GM19467 (cell line): ENCODE results near the gene SLC2A1.

Experiments
- ATAC-seq: cut with Tn5 transposase; IDR thresholded peaks from one replicate; pipeline ENCODE4 v1.9.1; 2021; ENCODE audit warnings: mild to moderate bottlenecking, moderate library complexity; ENCODE audit not compliant: unreplicated experiment

Gene SLC2A1

DNA sequence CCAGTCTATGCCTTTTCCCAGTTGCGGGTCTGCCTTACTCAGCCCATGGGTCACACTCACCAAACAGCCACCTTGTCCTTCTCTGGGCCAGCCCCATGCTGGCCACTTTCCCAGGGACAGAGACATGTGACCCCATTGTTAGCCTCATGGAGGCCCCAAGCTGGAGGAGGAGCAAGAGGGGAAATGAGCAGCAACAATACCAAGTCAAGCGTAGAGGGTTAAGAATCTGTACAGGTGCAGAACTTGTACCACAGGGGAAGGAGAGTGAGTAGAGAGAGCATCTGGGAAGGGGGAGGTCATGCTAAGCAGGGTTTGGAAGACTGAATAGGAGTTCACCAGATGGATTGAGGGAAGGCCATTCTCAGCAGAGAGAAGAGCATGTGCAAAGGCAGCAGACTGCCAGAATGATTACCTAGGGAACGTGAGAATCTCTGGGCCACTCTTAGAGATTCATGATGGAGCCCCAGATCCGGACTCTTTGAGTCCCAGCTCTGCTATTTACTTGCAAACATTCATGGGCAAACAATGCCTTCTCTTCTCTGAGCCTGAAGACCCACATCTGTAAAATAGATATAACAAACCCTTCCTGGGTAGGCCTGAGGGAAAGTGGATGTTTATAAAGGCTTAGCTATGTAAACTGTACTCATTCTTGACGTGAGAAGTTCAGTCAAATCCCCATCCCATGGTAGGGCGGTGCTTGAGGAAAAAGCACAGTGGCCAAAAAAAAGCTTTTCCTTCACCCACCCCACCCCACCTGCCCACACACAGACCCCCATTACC is 2.8 kb upstream of the SLC2A1 start:
- no peak for ATAC-seq

DNA sequence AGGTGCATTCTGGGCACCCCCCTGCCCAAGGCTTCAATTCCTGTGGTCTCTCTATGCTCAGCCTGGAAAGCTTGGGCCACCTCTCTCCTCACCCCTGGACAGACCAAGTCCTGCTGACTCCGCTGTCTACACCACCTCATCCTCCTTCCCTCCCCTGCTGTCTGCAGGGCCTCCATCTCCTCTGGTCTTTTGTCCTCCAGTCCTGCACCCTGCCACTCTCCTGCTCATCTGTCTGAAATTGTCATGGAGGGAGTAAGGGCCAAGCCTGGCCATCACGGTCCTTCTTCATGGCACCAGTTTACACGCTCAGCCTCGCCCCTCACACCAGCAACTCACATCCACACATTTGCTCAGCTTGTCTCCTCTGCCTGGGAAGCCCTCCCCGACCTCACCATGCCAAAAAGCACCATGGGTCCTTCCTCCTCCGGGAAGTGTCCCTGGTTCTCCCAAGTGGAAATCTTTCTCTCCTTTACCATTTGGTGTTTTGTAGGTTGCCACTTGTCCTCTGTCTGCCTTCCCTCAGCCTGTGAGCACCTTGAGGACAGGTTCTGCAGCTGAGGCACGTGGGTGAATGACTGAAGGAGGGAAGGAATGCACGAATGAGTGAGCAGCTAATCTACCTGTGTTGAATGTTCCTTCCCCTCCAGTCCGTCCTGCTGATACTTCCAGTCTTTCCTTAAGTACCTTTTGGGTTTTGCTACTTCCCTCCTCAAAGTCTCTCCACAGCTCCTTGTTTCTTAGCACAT is 2.1 kb upstream of the SLC2A1 start:
- ATAC-seq, result no peak

DNA sequence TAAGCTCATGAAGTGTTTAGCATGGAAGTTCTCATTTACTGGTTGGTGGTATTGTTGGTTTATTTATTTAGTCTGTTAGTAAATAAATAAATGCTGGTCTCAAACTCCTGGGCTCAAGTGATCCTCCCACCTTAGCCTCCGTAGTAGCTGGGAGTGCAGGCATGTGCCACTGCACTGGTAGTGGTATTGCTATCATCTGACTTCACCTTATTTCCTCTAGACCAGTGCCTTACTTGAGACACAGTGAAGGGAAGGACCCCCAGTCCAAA is 1.4 kb upstream of the SLC2A1 start:
- no peak for ATAC-seq

DNA sequence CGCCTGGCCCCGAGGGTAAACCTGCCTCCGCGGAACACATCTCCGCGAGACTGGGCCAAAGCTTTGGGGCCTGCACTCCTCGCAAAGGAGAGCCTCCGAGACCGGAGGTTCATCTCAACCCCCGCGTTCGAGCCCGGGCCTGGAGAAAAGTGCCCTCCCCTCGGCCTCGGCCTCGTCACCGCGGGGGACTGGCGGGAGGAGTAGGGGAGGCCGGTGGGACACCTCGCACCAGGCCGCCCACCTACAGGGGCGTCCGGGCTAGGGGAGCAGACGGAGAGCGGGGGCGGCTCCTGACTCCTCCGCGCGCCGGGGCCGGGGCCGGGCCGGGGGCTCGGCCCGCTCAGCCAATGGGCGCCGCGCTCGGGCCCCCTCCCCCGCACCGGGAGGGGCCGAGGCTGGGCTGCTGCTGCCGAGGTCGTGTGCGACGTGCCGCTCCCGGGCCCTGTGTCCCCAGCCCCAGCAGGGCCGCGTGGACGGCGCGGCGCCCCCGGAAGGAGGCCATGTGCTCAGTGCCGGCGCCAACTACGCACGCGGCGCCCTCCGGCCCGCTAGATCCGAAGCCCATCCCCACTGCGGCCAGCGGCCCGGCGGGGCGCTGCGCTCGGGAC is 684 bp downstream of the SLC2A1 start:
- peak; percentile 38 for ATAC-seq

DNA sequence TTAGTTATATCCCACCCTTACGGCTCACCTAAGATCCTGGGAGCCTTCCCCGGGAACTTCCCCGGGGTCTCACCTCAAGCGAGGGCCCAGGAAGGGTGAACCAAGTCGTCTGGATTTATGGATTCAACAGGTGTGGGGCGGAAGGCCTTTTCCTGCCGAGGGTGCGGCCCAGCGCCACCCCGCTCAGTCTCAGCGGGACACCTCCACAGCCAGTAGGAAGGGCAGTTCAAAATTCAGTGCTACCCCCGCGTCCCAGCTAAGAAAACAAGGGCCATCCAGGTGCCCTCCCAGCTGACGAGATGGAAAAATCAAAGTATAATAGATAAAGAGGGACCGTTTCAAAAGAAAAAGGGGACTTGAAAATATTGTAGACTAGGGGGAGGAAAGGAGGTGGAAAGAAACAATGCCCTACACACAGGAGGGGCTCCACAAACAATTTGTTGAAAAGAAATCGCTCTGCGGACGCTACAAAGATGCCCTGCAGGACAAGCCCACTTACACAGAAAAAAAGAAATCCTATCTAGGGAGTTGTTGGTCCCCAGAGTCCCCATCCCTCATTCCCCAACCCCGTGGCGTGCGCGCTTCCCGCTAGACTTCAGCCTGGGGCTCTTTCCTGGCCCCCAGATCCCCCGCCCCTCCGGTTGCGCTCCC is 1.3 kb downstream of the SLC2A1 start:
- no peak for ATAC-seq

DNA sequence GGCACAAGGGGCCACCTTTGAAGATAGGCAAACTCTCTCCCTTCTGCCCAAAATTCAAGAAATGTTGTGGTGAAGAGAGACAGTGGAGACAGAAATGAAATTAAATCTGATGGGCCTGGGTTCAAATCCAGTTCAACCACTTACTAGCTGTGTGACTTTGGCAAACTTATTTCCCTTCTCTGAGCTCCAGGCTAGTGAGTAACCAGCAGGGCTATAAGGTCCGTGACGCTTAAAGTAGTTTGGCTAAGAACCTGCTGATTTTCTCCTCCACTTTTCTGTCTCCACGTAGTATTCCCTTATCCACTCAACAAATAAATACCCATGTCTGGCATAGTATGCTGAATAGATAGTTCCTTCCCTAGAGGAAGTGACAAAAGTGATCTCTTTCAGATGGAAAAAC is 1.9 kb downstream of the SLC2A1 start:
- no peak for ATAC-seq

DNA sequence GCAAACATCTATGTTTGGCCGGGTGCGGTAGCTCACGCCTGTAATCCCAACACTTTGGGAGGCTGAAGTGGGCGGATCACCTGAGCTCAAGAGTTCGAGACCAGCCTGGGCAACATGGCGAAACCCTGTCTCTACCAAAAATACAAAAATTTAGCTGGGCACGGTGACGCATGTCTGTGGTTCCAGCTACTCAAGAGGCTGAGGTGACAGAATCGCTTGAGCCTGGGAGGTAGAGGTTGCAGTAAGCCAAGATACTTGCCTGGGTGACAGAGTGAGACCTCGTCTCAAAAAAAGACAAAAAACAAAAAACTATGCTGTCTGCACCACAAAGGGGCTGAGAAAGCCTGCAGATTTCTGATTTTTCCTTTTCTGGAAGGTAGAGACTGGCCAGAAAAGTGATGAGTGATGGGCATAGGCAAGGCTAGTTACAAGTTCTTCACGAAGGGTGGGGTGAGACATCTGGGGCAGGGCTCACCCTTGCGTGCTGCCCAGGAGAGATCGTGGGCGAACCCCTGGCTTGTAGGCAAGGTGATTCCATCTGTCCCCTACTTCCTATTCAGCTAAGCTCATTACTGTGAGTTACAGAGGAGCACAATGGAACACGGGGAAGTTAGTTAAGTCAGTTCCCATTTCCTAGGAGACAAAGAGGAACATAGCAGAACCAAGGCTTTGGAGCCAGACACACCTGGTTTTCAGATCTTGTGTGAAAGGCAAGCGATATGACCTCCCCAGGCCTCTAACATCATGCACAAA is 3.2 kb downstream of the SLC2A1 start:
- ATAC-seq, result no peak

DNA sequence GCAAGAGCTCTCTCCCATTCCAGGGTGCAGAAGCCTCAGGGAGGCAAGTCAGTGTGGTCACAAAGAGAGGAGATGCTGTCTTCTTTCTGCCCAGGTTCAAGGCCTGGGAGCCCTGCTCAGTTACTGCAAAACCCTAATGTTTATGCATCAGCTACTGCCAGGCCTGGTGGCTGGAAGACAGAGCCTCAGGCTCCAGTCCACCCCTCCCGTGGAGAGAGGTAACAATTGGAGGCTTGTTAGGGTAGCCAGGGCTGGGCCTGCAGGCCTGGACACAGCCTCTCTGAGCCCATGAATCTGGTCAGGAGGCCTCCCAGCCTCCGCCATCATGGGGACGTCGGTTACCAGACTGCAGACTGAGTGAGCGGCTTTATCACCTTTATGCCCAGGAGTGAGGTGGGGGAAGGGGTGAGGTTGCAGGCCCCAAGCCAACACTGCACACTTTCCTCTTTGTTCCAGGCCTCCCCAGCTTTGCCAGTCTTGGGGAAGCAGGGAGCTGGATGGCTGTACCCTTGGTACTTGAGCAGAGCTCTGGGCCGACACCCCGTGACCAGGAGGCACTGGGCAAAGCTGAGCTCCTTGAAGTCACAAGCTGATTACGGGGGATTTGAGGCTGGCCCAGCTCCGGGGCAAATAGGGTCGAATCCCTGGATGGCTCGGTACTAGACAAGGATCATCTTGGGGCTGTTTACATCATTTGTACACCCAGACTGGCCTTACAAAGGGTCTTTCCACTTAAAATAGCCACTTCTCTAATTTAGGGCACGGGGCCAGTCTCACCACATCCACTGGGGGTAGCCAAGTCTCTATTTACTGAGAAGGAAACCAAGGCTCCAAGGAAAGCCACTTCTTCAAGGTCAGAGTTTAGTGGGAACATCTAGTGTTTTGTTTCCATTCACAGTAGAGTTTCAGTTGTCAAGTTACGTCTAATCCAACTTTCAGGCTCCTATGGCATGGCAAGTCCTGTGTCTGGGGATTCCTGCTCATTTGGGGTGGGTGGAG is 5.2 kb downstream of the SLC2A1 start:
- ATAC-seq, result no peak

DNA sequence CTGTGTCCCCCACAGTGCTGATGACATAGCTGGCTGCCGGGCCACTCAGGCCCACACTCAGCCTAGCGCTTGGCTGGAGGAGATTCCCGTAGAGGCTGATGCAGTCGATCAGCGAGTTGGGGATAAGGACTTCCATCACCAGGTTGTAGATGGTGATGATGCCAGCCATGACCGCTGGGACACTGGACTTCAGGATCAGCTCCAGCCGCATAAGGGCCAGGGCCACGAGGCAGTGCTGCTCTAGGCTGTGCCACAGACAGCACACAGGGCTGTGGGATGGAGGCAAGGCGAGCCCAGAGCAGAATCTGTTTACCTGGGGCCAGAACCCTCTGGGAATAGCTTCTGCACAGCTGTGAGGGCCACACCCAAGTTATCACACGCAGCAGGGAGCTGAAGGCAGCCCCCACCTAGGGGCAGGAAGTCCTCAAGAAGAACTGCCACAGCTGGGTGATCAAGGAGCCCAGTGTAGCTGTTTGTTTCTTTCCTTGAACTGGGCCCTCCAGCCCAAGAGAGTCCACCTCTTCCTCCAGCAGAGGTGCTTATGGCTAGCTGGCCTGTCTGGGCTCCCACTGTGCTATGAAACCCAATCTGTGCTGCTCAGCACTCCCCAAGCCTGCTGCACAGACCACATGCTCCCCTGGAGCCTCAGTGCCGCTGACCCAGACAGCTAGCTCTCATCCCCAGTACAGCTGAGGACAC is 6.2 kb downstream of the SLC2A1 start:
- ATAC-seq, result peak; percentile 62

DNA sequence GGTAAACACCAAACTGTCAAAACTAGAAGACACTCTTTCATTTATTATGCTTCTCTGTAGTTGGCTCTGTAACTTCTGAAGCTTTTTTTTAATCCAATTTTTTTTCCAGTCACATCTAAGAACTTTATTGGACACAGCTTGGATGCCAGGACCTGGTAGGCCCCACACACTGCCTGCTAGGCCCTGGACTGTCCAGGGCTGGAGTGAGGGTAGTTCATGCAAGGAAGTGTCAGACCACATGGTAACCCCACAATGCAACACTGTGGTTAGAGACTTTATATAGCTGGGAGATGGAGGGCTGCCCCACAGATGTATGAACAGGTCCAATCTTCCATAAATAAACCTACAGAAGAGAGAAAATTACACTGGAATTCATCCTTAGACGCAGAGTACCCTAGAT is 7.1 kb downstream of the SLC2A1 start:
- ATAC-seq, result no peak

DNA sequence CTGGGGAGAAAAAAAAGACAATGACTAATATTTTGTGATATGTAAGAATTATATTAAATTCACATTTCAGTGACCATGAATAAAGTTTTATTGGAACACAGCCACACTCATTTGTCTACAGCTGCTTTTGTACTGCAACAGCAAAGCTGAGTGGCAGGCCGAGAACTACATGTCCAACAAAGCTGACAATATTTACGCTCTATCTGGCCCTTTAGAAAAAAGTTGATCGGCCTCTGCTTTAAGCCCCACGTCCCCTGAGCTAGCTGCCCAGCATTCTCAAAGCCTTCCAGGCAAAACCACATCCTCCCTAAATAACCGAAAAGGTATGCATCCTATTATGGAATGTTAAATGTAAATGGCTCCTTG is 8.6 kb downstream of the SLC2A1 start:
- no peak for ATAC-seq

DNA sequence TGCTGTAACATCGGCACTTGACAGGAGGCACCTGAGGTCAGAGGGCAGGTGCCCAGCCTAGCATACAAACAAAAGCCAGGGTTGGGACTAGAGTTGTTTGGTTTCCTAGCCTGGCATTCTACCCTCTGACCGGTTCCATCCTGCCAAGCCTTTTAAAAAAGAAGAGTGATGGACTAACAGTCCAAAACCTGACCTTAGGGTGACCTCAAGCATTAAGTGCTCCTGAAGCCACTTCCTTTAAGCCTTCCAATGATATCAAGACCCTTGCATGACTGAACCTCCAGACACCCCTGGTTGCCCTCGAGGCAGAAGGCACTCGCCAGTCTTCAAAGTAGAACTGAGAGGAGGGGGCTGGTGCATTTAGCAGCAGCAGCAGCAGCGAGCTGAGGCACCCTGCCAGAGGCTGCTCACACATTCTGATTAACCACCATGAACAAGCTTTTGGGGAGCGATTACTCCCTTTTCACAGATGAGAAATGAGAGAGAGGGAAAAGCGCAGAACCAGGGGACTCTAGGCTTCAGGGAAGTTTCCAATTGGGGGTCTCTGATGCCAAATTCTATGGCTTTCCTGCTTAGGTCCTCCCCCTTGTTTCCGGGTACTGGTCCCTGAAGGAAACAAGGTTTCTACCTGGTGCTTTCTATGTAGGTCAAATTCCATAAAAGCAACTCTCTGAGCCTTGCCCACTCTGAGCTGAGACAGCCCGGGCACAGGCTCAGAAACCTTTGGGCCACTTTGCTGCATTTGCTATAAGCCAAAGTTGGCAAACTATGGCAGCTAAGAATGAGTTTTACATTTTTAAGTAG is 9.2 kb downstream of the SLC2A1 start:
- ATAC-seq, result no peak

DNA sequence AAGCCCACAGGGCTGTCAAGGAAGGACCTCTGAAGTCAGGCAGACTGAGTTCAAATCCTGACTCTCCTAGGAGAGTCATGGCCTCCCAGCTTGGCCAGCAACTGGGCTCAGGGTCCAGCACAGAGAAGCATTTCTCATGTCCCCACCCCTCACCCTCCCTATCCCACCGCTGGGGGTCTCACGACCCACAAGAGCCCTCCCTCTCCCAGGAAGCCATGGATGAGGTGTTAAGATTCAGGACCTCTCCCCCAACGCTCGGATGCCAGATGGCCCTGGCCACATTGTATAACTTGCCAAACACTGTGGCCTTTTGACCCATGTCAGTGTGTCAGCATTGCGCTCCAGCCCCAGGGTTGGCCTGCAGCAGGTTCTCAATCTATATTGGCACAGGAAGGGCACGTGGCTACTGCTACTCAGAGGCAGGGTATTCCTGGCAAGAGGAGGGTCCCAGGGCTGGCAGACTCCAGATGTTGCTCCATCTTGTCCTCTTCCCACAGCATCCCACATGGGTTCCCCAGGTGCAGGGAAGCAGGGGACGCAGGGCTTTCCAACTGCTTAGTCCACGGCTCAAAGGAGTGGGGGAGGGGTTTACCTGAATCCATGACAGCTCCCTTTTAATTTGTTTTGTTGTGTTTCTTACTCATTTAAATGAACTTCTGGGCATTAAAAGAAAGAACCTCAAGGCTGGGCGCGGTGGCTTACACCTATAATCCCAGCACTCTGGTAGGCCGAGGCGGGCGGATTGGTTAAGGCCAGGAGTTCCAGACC is 10.5 kb downstream of the SLC2A1 start:
- ATAC-seq, result no peak

DNA sequence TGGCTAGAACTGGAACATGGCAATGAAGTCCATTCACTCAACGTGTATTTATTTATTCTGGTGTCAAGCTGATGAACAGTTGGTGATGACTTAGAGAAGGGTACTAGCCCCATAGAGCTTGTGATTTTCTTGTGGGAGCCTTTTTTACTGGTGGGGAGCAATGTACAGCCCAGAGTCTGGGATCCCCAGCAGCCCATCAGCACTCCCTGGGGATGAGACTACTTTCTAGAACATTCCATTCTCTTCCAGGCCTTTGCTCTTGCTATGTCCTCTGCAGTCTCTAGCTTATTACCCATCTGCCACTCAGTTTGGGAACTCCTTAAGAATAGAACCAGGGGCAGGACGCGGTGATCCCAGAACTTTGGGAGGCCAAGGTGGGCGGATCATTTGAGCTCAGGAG is 11.6 kb downstream of the SLC2A1 start:
- no peak for ATAC-seq

DNA sequence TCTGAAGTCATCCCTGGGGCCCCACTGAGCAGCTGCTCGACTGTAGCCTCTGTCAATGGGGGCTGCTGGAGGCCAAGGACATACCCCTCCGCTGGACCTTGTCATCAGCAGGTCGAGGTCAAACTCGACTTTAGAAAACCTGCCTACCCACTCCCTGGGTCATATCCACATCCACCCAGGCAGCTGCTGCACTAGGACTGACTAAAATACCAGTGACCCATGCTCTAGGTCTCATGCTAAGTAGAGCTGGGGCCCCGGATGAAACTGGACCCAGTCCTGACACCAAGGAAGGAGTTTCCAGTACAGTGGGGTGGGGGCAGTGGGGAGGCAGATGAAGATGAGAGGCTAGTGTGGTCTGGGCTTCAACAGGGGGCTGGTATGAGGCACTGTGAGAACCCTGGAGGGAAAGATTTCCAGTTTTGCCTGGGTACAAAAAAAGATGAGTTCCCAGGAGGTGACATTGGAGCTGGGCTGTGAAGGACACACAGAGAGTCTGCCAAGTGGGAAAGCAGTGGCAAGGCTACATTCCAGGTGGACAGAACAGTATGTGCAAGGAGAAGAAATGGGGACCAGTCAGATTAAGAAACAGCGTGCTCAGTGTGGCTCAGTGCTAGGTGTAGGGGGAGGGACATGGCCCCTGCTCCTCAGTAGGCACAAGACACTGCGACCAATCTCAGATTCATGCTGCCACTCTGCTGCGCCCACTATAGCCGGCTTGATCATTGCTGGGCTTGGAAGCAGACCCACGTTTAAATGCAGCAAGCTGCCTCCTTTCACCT is 12.4 kb downstream of the SLC2A1 start:
- ATAC-seq, result no peak

DNA sequence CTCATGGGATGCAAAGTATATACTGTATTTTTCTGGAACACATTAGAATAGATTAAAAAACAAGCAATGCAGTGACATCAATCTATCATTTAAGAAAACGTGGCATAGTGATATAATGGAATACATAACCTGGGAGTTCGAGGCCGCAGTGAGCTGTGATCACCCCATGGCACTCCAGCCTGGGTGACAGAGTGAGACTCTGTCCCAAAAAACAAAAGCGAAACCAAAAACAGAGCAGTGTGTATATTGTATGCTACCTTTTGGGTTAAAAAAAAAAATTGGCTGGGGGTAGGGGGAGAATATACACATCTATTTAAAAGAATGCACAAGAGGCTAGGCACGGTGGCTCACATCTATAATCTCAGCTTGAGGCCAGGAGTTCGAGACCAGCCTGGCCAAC is 13.5 kb downstream of the SLC2A1 start:
- ATAC-seq, result peak; percentile 50
